HepG2 (cell line): ENCODE results near the gene C11orf24. TPM values are rescaled to one million over a fixed set of nuclear protein-coding genes. Genes with fewer than 3 reads are reported as not detected.

Experiments used
- KLF16 ChIP-seq, 2 experiments: sonication (generic) in 1 of 2; formaldehyde crosslinking in 1 of 2; IDR thresholded peaks; 2 replicates each; pipeline versions ENCODE4 v1.6.1 to v1.8.0; 2016 to 2023; ENCODE audit warnings: missing genetic modification reagents in 2 of 2, missing compliant biosample characterization in 1 of 2
- RFXANK ChIP-seq: IDR thresholded peaks from 2 replicates; pipeline ENCODE4 v1.6.1; 2016
- SMAD1 ChIP-seq: sonication (generic); formaldehyde crosslinking; IDR thresholded peaks from 2 replicates; pipeline ENCODE4 v1.4.0; 2020; ENCODE audit warnings: missing genetic modification reagents, low read depth, mild to moderate bottlenecking, borderline replicate concordance
- ZBTB7A ChIP-seq: sonication (generic); formaldehyde crosslinking; IDR thresholded peaks from 2 replicates; pipeline ENCODE4 v1.8.0; 2022; ENCODE audit warnings: mild to moderate bottlenecking, missing genetic modification reagents
- ZNF441 ChIP-seq: sonication (generic); formaldehyde crosslinking; IDR thresholded peaks from 2 replicates; pipeline ENCODE4 v1.7.0; 2021; ENCODE audit warnings: missing genetic modification reagents, borderline replicate concordance
- ZNF670 ChIP-seq: sonication (generic); formaldehyde crosslinking; IDR thresholded peaks from 2 replicates; pipeline ENCODE4 v1.8.0; 2022; ENCODE audit warnings: mild to moderate bottlenecking, missing genetic modification reagents, borderline replicate concordance
- ZNF747 ChIP-seq: sonication (generic); formaldehyde crosslinking; IDR thresholded peaks from 2 replicates; pipeline ENCODE4 v1.8.1; 2023; ENCODE audit warnings: missing genetic modification reagents, mild to moderate bottlenecking, borderline replicate concordance
- polyA plus RNA-seq, 8 experiments: library from polyadenylated mRNA; depleted of rRNA in 3 of 8; stranded (reverse) in 7 of 8; unstranded in 1 of 8; fragments of >200 nt; fragmentation: Illumina TruSeq in 4 of 8; extraction: Trizol in 4 of 8; gene quantifications; 2 replicates each; pipeline versions ENCODE4 v1.2.1 to v1.2.3, GENCODE V29; 2011 to 2016; ENCODE audit warnings: low read depth in 4 of 8, missing spikeins in 1 of 8, mixed read lengths in 1 of 8; ENCODE audit not compliant: insufficient read depth in 1 of 8
- total RNA-seq, 5 experiments: library from RNA; depleted of rRNA; stranded (reverse); fragments of >200 nt; fragmentation: Illumina TruSeq; extraction: Trizol; gene quantifications; 2 replicates each; pipeline ENCODE4 v1.2.3, GENCODE V29; 2016; ENCODE audit warnings: low read depth in 1 of 5
- TF ChIP-seq, protein P1 (sequence below): sonication (generic); formaldehyde crosslinking; IDR thresholded peaks from 2 replicates; pipeline ENCODE4 v1.8.0; 2022; ENCODE audit warnings: low read depth, missing genetic modification reagents
- TF ChIP-seq, protein P2 (sequence below): sonication (generic); formaldehyde crosslinking; IDR thresholded peaks from 2 replicates; pipeline ENCODE4 v1.8.1; 2022; ENCODE audit warnings: mild to moderate bottlenecking, missing genetic modification reagents
- TF ChIP-seq, protein P3 (sequence below): IDR thresholded peaks from 2 replicates; pipeline ENCODE4 v1.6.1; 2016
- TF ChIP-seq, protein P4 (sequence below): sonication (generic); formaldehyde crosslinking; IDR thresholded peaks from 2 replicates; pipeline ENCODE4 v1.4.0; 2020; ENCODE audit warnings: missing genetic modification reagents, low read depth, mild to moderate bottlenecking, borderline replicate concordance
- TF ChIP-seq, protein P5 (sequence below): sonication (generic); formaldehyde crosslinking; IDR thresholded peaks from 2 replicates; pipeline ENCODE4 v1.4.0; 2020; ENCODE audit warnings: missing genetic modification reagents
- TF ChIP-seq, protein P6 (sequence below): sonication (generic); formaldehyde crosslinking; IDR thresholded peaks from 2 replicates; pipeline ENCODE4 v1.4.0; 2020; ENCODE audit warnings: mild to moderate bottlenecking, missing genetic modification reagents
- TF ChIP-seq, protein P7 (sequence below): fragments of 450-650 bp; IDR thresholded peaks from 2 replicates; pipeline ENCODE4 v1.6.1; 2017
- TF ChIP-seq, protein P8 (sequence below): sonication (generic); formaldehyde crosslinking; IDR thresholded peaks from 2 replicates; pipeline ENCODE4 v1.5.0; 2020; ENCODE audit warnings: missing genetic modification reagents

The C11orf24 gene
- total and polyA plus RNA-seq, 2 of the 13 experiments (the other 11 are each of a cell fraction or from before 2014, with no cell fraction given): 52.9 to 55.5 TPM

DNA sequence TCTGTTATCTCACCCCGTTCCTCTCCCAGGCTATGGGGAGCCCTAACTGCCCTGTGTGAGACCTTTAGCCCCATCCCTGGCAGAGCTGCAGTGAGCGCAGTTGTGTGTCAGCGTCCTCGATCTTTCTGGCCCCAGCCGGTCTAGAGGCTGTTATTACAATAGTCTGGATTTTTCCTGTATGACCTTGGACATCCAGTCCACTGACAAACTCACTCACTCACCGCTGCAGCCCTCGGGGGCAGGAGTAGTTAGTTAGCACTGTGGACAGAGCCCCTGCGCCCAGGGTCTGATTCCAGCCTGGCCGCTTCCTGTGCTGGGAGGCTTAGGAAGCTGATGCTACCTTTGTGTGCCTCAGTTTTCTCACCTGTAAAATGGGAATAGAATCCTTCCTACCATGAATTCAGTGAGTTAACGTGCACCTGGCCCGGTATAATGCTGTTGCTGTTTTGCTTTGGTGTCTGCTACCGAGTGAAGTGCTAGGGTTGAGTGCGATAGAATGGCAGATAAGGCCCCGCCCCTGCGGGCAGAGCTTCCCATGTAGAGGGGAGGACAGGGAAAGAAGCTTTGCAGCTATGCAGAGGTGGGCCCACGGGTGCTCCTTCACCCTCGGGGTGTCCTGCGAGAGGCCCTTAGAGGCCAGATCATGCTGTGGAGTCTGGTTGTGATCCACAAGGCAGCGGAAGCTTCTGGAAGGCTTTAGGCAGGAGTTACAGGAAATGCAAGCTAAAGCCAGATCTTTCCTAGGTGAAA is 43.6 kb upstream of the C11orf24 start (continued):
- TF ChIP-seq SMAD1 (CRISPR knock-in tag) (peak; percentile 65; the same call in 1 of the 2 replicates), KLF16 (CRISPR knock-in tag; IDR thresholded peaks at IDR 0.05) (peak in 1 of 2 experiments; percentile 76; a peak in 2 of 4 replicates), ZNF747 (CRISPR knock-in tag) (no peak; the same call in 1 of the 2 replicates), ZBTB7A (CRISPR knock-in tag) (peak; percentile 83; the same call in 1 of the 2 replicates), RFXANK (no peak), ZNF441 (CRISPR knock-in tag) (peak; percentile 67; the same call in 1 of the 2 replicates), ZNF670 (no peak)
- TF ChIP-seq, protein P1, sequence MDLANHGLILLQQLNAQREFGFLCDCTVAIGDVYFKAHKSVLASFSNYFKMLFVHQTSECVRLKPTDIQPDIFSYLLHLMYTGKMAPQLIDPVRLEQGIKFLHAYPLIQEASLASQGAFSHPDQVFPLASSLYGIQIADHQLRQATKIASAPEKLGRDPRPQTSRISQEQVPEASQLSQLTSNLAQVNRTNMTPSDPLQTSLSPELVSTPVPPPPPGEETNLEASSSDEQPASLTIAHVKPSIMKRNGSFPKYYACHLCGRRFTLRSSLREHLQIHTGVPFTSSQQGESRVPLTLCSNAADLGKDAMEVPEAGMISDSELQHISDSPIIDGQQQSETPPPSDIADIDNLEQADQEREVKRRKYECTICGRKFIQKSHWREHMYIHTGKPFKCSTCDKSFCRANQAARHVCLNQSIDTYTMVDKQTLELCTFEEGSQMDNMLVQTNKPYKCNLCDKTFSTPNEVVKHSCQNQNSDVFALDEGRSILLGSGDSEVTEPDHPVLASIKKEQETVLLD (CRISPR knock-in tag): no peak
- TF ChIP-seq, protein P2, sequence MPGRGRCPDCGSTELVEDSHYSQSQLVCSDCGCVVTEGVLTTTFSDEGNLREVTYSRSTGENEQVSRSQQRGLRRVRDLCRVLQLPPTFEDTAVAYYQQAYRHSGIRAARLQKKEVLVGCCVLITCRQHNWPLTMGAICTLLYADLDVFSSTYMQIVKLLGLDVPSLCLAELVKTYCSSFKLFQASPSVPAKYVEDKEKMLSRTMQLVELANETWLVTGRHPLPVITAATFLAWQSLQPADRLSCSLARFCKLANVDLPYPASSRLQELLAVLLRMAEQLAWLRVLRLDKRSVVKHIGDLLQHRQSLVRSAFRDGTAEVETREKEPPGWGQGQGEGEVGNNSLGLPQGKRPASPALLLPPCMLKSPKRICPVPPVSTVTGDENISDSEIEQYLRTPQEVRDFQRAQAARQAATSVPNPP (CRISPR knock-in tag): no peak
- TF ChIP-seq, protein P3, sequence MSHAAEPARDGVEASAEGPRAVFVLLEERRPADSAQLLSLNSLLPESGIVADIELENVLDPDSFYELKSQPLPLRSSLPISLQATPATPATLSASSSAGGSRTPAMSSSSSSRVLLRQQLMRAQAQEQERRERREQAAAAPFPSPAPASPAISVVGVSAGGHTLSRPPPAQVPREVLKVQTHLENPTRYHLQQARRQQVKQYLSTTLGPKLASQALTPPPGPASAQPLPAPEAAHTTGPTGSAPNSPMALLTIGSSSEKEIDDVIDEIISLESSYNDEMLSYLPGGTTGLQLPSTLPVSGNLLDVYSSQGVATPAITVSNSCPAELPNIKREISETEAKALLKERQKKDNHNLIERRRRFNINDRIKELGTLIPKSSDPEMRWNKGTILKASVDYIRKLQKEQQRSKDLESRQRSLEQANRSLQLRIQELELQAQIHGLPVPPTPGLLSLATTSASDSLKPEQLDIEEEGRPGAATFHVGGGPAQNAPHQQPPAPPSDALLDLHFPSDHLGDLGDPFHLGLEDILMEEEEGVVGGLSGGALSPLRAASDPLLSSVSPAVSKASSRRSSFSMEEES: 0 out of 2 replicates have a peak, but pooled peaks have one; percentile 25
- TF ChIP-seq, protein P4, sequence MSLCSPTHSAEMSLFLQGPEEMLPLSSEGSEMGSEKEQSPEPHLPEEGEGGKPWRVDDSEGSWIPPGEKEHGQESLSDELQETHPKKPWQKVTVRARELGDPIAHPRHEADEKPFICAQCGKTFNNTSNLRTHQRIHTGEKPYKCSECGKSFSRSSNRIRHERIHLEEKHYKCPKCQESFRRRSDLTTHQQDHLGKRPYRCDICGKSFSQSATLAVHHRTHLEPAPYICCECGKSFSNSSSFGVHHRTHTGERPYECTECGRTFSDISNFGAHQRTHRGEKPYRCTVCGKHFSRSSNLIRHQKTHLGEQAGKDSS (CRISPR knock-in tag): peak; percentile 72
- TF ChIP-seq, protein P5, sequence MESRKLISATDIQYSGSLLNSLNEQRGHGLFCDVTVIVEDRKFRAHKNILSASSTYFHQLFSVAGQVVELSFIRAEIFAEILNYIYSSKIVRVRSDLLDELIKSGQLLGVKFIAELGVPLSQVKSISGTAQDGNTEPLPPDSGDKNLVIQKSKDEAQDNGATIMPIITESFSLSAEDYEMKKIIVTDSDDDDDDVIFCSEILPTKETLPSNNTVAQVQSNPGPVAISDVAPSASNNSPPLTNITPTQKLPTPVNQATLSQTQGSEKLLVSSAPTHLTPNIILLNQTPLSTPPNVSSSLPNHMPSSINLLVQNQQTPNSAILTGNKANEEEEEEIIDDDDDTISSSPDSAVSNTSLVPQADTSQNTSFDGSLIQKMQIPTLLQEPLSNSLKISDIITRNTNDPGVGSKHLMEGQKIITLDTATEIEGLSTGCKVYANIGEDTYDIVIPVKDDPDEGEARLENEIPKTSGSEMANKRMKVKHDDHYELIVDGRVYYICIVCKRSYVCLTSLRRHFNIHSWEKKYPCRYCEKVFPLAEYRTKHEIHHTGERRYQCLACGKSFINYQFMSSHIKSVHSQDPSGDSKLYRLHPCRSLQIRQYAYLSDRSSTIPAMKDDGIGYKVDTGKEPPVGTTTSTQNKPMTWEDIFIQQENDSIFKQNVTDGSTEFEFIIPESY (CRISPR knock-in tag): peak; percentile 20
- TF ChIP-seq, protein P6, sequence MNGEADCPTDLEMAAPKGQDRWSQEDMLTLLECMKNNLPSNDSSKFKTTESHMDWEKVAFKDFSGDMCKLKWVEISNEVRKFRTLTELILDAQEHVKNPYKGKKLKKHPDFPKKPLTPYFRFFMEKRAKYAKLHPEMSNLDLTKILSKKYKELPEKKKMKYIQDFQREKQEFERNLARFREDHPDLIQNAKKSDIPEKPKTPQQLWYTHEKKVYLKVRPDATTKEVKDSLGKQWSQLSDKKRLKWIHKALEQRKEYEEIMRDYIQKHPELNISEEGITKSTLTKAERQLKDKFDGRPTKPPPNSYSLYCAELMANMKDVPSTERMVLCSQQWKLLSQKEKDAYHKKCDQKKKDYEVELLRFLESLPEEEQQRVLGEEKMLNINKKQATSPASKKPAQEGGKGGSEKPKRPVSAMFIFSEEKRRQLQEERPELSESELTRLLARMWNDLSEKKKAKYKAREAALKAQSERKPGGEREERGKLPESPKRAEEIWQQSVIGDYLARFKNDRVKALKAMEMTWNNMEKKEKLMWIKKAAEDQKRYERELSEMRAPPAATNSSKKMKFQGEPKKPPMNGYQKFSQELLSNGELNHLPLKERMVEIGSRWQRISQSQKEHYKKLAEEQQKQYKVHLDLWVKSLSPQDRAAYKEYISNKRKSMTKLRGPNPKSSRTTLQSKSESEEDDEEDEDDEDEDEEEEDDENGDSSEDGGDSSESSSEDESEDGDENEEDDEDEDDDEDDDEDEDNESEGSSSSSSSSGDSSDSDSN (CRISPR knock-in tag): peak; percentile 92
- TF ChIP-seq, protein P7, sequence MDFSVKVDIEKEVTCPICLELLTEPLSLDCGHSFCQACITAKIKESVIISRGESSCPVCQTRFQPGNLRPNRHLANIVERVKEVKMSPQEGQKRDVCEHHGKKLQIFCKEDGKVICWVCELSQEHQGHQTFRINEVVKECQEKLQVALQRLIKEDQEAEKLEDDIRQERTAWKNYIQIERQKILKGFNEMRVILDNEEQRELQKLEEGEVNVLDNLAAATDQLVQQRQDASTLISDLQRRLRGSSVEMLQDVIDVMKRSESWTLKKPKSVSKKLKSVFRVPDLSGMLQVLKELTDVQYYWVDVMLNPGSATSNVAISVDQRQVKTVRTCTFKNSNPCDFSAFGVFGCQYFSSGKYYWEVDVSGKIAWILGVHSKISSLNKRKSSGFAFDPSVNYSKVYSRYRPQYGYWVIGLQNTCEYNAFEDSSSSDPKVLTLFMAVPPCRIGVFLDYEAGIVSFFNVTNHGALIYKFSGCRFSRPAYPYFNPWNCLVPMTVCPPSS: no peak
- TF ChIP-seq, protein P8, sequence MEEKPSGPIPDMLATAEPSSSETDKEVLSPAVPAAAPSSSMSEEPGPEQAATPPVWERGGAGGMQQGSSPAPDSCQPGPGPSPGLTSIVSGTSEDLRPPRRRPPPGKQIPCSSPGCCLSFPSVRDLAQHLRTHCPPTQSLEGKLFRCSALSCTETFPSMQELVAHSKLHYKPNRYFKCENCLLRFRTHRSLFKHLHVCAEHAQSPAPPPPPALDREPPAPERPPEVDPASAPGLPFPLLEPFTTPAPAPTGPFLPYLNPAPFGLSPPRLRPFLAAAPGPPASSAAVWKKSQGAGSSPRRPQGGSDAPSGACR: peak; percentile 67
